Activated CD8-positive, alpha-beta memory T cell treated with anti-CD3 and anti-CD28 coated beads for 4 hours (primary cell): Measurements from ENCODE around the gene ATP2C2.
"Not testable (repeated sequence)": the region's sequence is repeated elsewhere in the genome, so short reads cannot be mapped to it uniquely, and the experiment has no call there.

Experiments used
- DNase-seq, 2 donors: peaks; one replicate each; pipeline ENCODE4 v3.0.0-alpha.2; 2020; ENCODE audit warnings: low read depth in 2 of 2

ATP2C2 gene

GRCh38 chr16:84449156-84450140, 81.1 kb downstream of the ATP2C2 start:
- DNase-seq, result no peak

- no peak for DNase-seq
Measured at GRCh38 chr16:84450176-84450865, 82.0 kb downstream of the ATP2C2 start.

GRCh38 chr16:84451010-84451676, 82.8 kb downstream of the ATP2C2 start:
- DNase-seq, result not testable (repeated sequence)

- DNase-seq, result no peak
Measured at GRCh38 chr16:84451781-84452180, 83.4 kb downstream of the ATP2C2 start.

GRCh38 chr16:84453061-84453752, 84.9 kb downstream of the ATP2C2 start:
- DNase-seq, result no peak

- DNase-seq, result no peak
Measured at GRCh38 chr16:84454611-84455010, 86.3 kb downstream of the ATP2C2 start.

GRCh38 chr16:84455031-84455430, 86.7 kb downstream of the ATP2C2 start:
- DNase-seq, result no peak

- no peak for DNase-seq
Measured at GRCh38 chr16:84458606-84459532, 90.5 kb downstream of the ATP2C2 start.

- DNase-seq, result no peak
Measured at GRCh38 chr16:84459533-84459894, 91.2 kb downstream of the ATP2C2 start.

- no peak for DNase-seq
Measured at GRCh38 chr16:84459941-84460405, 91.6 kb downstream of the ATP2C2 start.

- no peak for DNase-seq
Measured at GRCh38 chr16:84460406-84461028, 92.2 kb downstream of the ATP2C2 start.

GRCh38 chr16:84461029-84461412, 92.7 kb downstream of the ATP2C2 start:
- DNase-seq, result no peak

- DNase-seq, result no peak
Measured at GRCh38 chr16:84461413-84462295, 93.3 kb downstream of the ATP2C2 start.

GRCh38 chr16:84462296-84463210, 94.2 kb downstream of the ATP2C2 start:
- no peak for DNase-seq

GRCh38 chr16:84463221-84463620, 94.9 kb downstream of the ATP2C2 start:
- no peak for DNase-seq

- DNase-seq, result no peak
Measured at GRCh38 chr16:84464116-84464515, 95.8 kb downstream of the ATP2C2 start.

GRCh38 chr16:84465154-84465553, 96.8 kb downstream of the ATP2C2 start:
- DNase-seq, result no peak

- no peak for DNase-seq
Measured at GRCh38 chr16:84466692-84467091, 98.4 kb downstream of the ATP2C2 start.
